ENCODE measurements around the gene RNF157. TPM values are rescaled to one million over a fixed set of nuclear protein-coding genes. Genes with fewer than 3 reads are reported as not detected.

Gene RNF157
- total RNA-seq, 1 donor from 2014 or later = 2.5 TPM

GRCh38 chr17:76137001-76137350, 103.3 kb downstream of the RNF157 start:
- intact Hi-C loops (cut with DNase I) = loop anchor here (2.0 kb wide), 1 partner anchor 24 kb away; no protein-coding TSS in a partner anchor
- DNase-seq (ENCODE audit: low spot score) = no peak

GRCh38 chr17:76136276-76137000, 103.9 kb downstream of the RNF157 start:
- intact Hi-C loops (cut with DNase I) = loop anchor here (2.0 kb wide), 1 partner anchor 24 kb away; no protein-coding TSS in a partner anchor

GRCh38 chr17:76135810-76136188, 104.5 kb downstream of the RNF157 start:
- intact Hi-C loops (cut with DNase I) = loop anchor here (2.0 kb wide), 1 partner anchor 25 kb away; no protein-coding TSS in a partner anchor
- DNase-seq (ENCODE audit: low spot score) = no peak

More at GRCh38 chr17:76136276-76137000, 103.9 kb downstream of the RNF157 start:
- DNase-seq (ENCODE audit: low spot score) = no peak

- intact Hi-C loops (cut with DNase I) = no loop called here
- no peak for DNase-seq (ENCODE audit: low spot score)
Observed at GRCh38 chr17:76134911-76135809, 105.1 kb downstream of the RNF157 start.

GRCh38 chr17:76132574-76133338, 107.5 kb downstream of the RNF157 start:
- intact Hi-C loops (cut with DNase I) = no loop called here

GRCh38 chr17:76131692-76132573, 108.4 kb downstream of the RNF157 start:
- no peak for DNase-seq (ENCODE audit: low spot score)
- intact Hi-C loops (cut with DNase I) = no loop called here

More at GRCh38 chr17:76132574-76133338, 107.5 kb downstream of the RNF157 start:
- no peak for DNase-seq (ENCODE audit: low spot score)

- no peak for DNase-seq (ENCODE audit: low spot score)
- intact Hi-C loops (cut with DNase I) = no loop called here
Observed at GRCh38 chr17:76131051-76131691, 109.1 kb downstream of the RNF157 start.

- DNase-seq (ENCODE audit: low spot score) = no peak
- intact Hi-C loops (cut with DNase I) = no loop called here
Observed at GRCh38 chr17:76130473-76130872, 109.8 kb downstream of the RNF157 start.

- intact Hi-C loops (cut with DNase I) = no loop called here
- no peak for DNase-seq (ENCODE audit: low spot score)
Observed at GRCh38 chr17:76125922-76126321, 114.4 kb downstream of the RNF157 start.

- DNase-seq (ENCODE audit: low spot score) = no peak
- intact Hi-C loops (cut with DNase I) = no loop called here
Observed at GRCh38 chr17:76125391-76125675, 115.0 kb downstream of the RNF157 start.

GRCh38 chr17:76124582-76125390, 115.5 kb downstream of the RNF157 start:
- intact Hi-C loops (cut with DNase I) = no loop called here
- DNase-seq (ENCODE audit: low spot score) = no peak

- intact Hi-C loops (cut with DNase I) = loop anchor here (2.0 kb wide), 1 partner anchor 59 kb away; no protein-coding TSS in a partner anchor
- no peak for DNase-seq (ENCODE audit: low spot score)
Observed at GRCh38 chr17:76123749-76124581, 116.3 kb downstream of the RNF157 start.

- no peak for DNase-seq (ENCODE audit: low spot score)
- intact Hi-C loops (cut with DNase I) = loop anchor here (2.0 kb wide), 1 partner anchor 60 kb away; no protein-coding TSS in a partner anchor
Observed at GRCh38 chr17:76123191-76123499, 117.1 kb downstream of the RNF157 start.

GRCh38 chr17:76122431-76123190, 117.7 kb downstream of the RNF157 start:
- intact Hi-C loops (cut with DNase I) = loop anchor here (2.0 kb wide), 1 partner anchor 60 kb away; no protein-coding TSS in a partner anchor
- no peak for DNase-seq (ENCODE audit: low spot score)

- DNase-seq (ENCODE audit: low spot score) = no peak
- intact Hi-C loops (cut with DNase I) = loop anchor here (1.0 to 2.0 kb wide), 3 partner anchors 25 to 157 kb away; no protein-coding TSS in a partner anchor
Observed at GRCh38 chr17:76121932-76122430, 118.3 kb downstream of the RNF157 start.

GRCh38 chr17:76120658-76121008, 119.7 kb downstream of the RNF157 start:
- intact Hi-C loops (cut with DNase I) = loop anchor here (1.0 to 2.0 kb wide), 2 partner anchors 26 to 159 kb away; no protein-coding TSS in a partner anchor

More at GRCh38 chr17:76120658-76121008, 119.7 kb downstream of the RNF157 start:
- no peak for DNase-seq (ENCODE audit: low spot score)

Measured in cardiac septum (tissue), 1 donor.